Upper lobe of left lung (tissue), 6 donors: Measurements from ENCODE around the gene VWA8. TPM values are rescaled to one million over a fixed set of nuclear protein-coding genes. Genes with fewer than 3 reads are reported as not detected.

Experiments
- ATAC-seq, 2 donors: fragments of 200-7000 bp; cut with Tn5 transposase; one replicate each; pipeline ENCODE4 v1.9.1; 2022; ENCODE audit warnings: mild to moderate bottlenecking in 2 of 2, moderate library complexity in 2 of 2; ENCODE audit not compliant: low FRiP score in 2 of 2
- DNase-seq, 2 donors: peaks; one replicate each; pipeline ENCODE4 v3.0.0-alpha.2; 2019 to 2020
- H3K27ac ChIP-seq, 4 donors: fragments of 200-600 bp; sonication (generic); one replicate each; pipeline ENCODE4 v1.5.1; 2016 to 2019
- H3K27me3 ChIP-seq, 4 donors: fragments of 200-600 bp; sonication (generic); one replicate each; pipeline ENCODE4 v1.5.1; 2017 to 2019
- H3K36me3 ChIP-seq, 4 donors: fragments of 200-600 bp; sonication (generic); one replicate each; pipeline ENCODE4 v1.5.1; 2016 to 2019
- H3K4me1 ChIP-seq, 4 donors: fragments of 200-600 bp; sonication (generic); one replicate each; pipeline ENCODE4 v1.5.1; 2018 to 2019
- H3K4me3 ChIP-seq, 4 donors: fragments of 200-600 bp; sonication (generic); one replicate each; pipeline ENCODE4 v1.5.1; 2017 to 2019; ENCODE audit warnings: mild to moderate bottlenecking in 2 of 4, moderate library complexity in 1 of 4
- H3K9me3 ChIP-seq, 4 donors: fragments of 200-600 bp; sonication (generic); one replicate each; pipeline ENCODE4 v1.5.1; 2018 to 2019
- EP300 ChIP-seq, 4 donors: sonication (generic); formaldehyde crosslinking; IDR thresholded peaks; one replicate each; pipeline ENCODE4 v1.5.1; 2017; ENCODE audit warnings: antibody characterized with exemption in 4 of 4, control low read depth in 2 of 4
- POLR2A ChIP-seq, 4 donors: fragments of 450-650 bp; IDR thresholded peaks; one replicate each; pipeline ENCODE4 v1.5.1; 2016 to 2017; ENCODE audit warnings: antibody characterized with exemption in 4 of 4, mild to moderate bottlenecking in 2 of 4
- POLR2AphosphoS5 ChIP-seq, 2 donors: sonication (generic); formaldehyde crosslinking; IDR thresholded peaks; one replicate each; pipeline ENCODE4 v1.5.1; 2017; ENCODE audit warnings: antibody characterized with exemption in 2 of 2
- WGBS, 2 donors: methylation state at CpG; one replicate each; pipeline ENCODE4 v1.1.5; 2017 to 2018; 5-methylcytosine and 5-hydroxymethylcytosine counted together
- total RNA-seq, 6 donors: library from RNA; depleted of rRNA in 4 of 6; stranded (reverse); fragments of >200 nt in 4 of 6; gene quantifications; one replicate each; pipeline versions ENCODE4 v1.1.0 to v1.2.1, GENCODE V29; 2016 to 2021
- TF ChIP-seq, protein P1 (sequence below), 6 experiments: fragments of 450-650 bp in 4 of 6; fragments of 200-600 bp in 2 of 6; sonication (generic) in 2 of 6; IDR thresholded peaks; one replicate each; pipeline ENCODE4 v1.5.1; 2016 to 2019; ENCODE audit warnings: antibody characterized with exemption in 6 of 6
- donor health status: DM: no; HTN: no; CAD: no; lungs with moderate emphysema.
- donor health status: DM: no; HTN: yes; CAD: no; lungs with severe emphysema.

The VWA8 gene
- total RNA-seq, 6 donors from 2014 or later: 15.0 to 39.8 (median 16.9) TPM

- Histone ChIP-seq H3K36me3 (peaks cover 0 to 7% (median 0%) of the 10 kb centered on the region in 4 donors), H3K9me3 (no peaks in the 10 kb centered on the region), H3K4me3 (no peak overlapping the region), H3K4me1 (peaks cover 0 to 7% (median 5%) of the 10 kb centered on the region in 4 donors), H3K27ac (peak overlapping the region in 1 of 4 donors; percentile 42), H3K27me3 (no peaks in the 10 kb centered on the region)
- DNase-seq (no peak), ATAC-seq (no peak)
- TF ChIP-seq EP300 (IDR thresholded peaks at IDR 0.05) (no peak), POLR2A (IDR thresholded peaks at IDR 0.05) (no peak), POLR2AphosphoS5 (IDR thresholded peaks at IDR 0.05) (no peak)
- TF ChIP-seq, protein P1, sequence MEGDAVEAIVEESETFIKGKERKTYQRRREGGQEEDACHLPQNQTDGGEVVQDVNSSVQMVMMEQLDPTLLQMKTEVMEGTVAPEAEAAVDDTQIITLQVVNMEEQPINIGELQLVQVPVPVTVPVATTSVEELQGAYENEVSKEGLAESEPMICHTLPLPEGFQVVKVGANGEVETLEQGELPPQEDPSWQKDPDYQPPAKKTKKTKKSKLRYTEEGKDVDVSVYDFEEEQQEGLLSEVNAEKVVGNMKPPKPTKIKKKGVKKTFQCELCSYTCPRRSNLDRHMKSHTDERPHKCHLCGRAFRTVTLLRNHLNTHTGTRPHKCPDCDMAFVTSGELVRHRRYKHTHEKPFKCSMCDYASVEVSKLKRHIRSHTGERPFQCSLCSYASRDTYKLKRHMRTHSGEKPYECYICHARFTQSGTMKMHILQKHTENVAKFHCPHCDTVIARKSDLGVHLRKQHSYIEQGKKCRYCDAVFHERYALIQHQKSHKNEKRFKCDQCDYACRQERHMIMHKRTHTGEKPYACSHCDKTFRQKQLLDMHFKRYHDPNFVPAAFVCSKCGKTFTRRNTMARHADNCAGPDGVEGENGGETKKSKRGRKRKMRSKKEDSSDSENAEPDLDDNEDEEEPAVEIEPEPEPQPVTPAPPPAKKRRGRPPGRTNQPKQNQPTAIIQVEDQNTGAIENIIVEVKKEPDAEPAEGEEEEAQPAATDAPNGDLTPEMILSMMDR (IDR thresholded peaks at IDR 0.05): no peak
Observed at GRCh38 chr13:41590122-41590521, 370.8 kb downstream of the VWA8 start.

GRCh38 chr13:41589434-41589833, 371.5 kb downstream of the VWA8 start:
- no peaks in the 10 kb centered on the region for H3K9me3 ChIP-seq
- TF ChIP-seq POLR2A (IDR thresholded peaks at IDR 0.05) (no peak), EP300 (IDR thresholded peaks at IDR 0.05) (no peak), POLR2AphosphoS5 (IDR thresholded peaks at IDR 0.05) (no peak)
- TF ChIP-seq, protein P1 (IDR thresholded peaks at IDR 0.05): no peak
- no peak for ATAC-seq
- WGBS, 2 donors: 83 to 100% methylated on average over 3 of the region's 3 CpGs
- peaks cover 0 to 7% (median 0%) of the 10 kb centered on the region in 4 donors for H3K36me3 ChIP-seq
- H3K4me3 ChIP-seq: no peak overlapping the region
- DNase-seq: no peak
- H3K4me1 ChIP-seq: peaks cover 0 to 5% (median 2%) of the 10 kb centered on the region in 4 donors
- peak overlapping the region in 1 of 4 donors; percentile 42 for H3K27ac ChIP-seq
- no peaks in the 10 kb centered on the region for H3K27me3 ChIP-seq

- peaks cover 0 to 5% (median 2%) of the 10 kb centered on the region in 4 donors for H3K4me1 ChIP-seq
- DNase-seq (no peak), ATAC-seq (peak in 1 of 2 donors; percentile 46)
- 70 to 88% methylated on average over 2 of the region's 2 CpGs for WGBS, 2 donors
- no peak overlapping the region for H3K4me3 ChIP-seq
- no peaks in the 10 kb centered on the region for H3K9me3 ChIP-seq
- no peak overlapping the region for H3K27ac ChIP-seq
- TF ChIP-seq EP300 (IDR thresholded peaks at IDR 0.05) (no peak), POLR2AphosphoS5 (IDR thresholded peaks at IDR 0.05) (no peak), POLR2A (IDR thresholded peaks at IDR 0.05) (no peak)
- TF ChIP-seq, protein P1 (IDR thresholded peaks at IDR 0.05): no peak
- no peaks in the 10 kb centered on the region for H3K27me3 ChIP-seq
- H3K36me3 ChIP-seq: peaks cover 0 to 7% (median 0%) of the 10 kb centered on the region in 4 donors
Observed at GRCh38 chr13:41588899-41589298, 372.0 kb downstream of the VWA8 start.

DNA sequence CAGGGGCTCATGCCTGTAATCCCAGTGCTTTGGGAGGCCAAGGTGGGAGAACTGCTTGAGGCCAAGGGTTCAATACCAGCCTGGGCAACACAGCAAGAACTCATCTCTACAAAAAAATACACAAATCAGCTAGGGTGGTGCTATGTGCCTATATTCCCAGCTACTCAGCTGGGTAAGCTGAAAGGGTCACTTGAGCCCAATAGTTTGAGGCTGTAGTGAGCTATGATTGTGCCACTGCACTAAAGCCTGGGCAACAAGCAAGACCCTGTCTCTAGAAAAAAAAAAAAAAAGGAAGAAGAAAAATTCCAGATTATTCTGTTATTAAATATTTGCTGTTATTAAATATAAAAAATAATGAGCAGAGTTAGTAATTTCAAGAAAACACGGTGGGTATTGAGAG, 372.5 kb downstream of the VWA8 start:
- 92 to 97% methylated on average over 1 of the region's 1 CpG for WGBS, 2 donors
- TF ChIP-seq POLR2A (IDR thresholded peaks at IDR 0.05) (no peak), EP300 (IDR thresholded peaks at IDR 0.05) (no peak), POLR2AphosphoS5 (IDR thresholded peaks at IDR 0.05) (no peak)
- TF ChIP-seq, protein P1 (IDR thresholded peaks at IDR 0.05): no peak
- Histone ChIP-seq H3K4me1 (peaks cover 0 to 5% (median under 1%) of the 10 kb centered on the region in 4 donors), H3K27me3 (no peaks in the 10 kb centered on the region), H3K9me3 (no peaks in the 10 kb centered on the region), H3K36me3 (peaks cover 0 to 7% (median 0%) of the 10 kb centered on the region in 4 donors), H3K4me3 (no peak overlapping the region), H3K27ac (no peak overlapping the region)
- DNase-seq (no peak), ATAC-seq (no peak)

DNA sequence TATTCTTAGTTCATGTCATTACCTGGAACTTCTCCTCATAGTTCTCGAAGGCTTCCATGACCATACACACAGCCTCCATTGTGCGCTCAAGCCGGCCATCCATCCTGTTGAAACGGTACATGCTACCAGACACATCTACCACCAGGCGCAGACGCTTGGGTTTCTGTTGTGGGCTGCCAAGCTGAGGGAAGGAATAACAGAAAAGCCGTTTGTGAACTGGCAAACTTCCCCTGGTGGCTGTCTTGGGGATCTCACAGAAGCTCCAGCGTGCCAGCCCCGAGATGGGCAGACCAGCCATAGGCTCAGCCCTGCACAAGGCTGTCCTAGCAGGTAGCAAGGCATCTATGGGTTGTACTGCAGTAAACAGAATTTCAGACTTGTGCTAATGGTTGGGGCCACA, 373.4 kb downstream of the VWA8 start:
- DNase-seq (no peak), ATAC-seq (no peak)
- H3K4me1 ChIP-seq: peaks cover 0 to 5% (median 0%) of the 10 kb centered on the region in 4 donors
- no peak overlapping the region for H3K27ac ChIP-seq
- H3K27me3 ChIP-seq: no peaks in the 10 kb centered on the region
- 95 to 96% methylated on average over 9 of the region's 9 CpGs for WGBS, 2 donors
- peaks cover 0 to 7% (median 0%) of the 10 kb centered on the region in 4 donors for H3K36me3 ChIP-seq
- no peak overlapping the region for H3K4me3 ChIP-seq
- no peak for TF ChIP-seq POLR2AphosphoS5 (IDR thresholded peaks at IDR 0.05)
- TF ChIP-seq, protein P1 (IDR thresholded peaks at IDR 0.05): no peak
- no peak for TF ChIP-seq POLR2A (IDR thresholded peaks at IDR 0.05)
- TF ChIP-seq EP300 (IDR thresholded peaks at IDR 0.05): no peak
- no peaks in the 10 kb centered on the region for H3K9me3 ChIP-seq
